K562 (cell line): ENCODE measurements around the gene CHAT.

Experiments used
- EZH2 ChIP-seq: IDR thresholded peaks from 2 replicates; pipeline ENCODE4 v1.6.1; 2012; ENCODE audit warnings: low read depth, mild to moderate bottlenecking, inconsistent platforms, low read length, borderline replicate concordance
- GATA2 ChIP-seq: sonication (generic); formaldehyde crosslinking; IDR thresholded peaks from 2 replicates; pipeline ENCODE4 v1.4.0; 2020; ENCODE audit warnings: mild to moderate bottlenecking, missing genetic modification reagents
- NRF1 ChIP-seq, 2 experiments: fragments of 450-650 bp; IDR thresholded peaks in 1 of 2; conservative IDR thresholded peaks in 1 of 2; 2 replicates each; pipeline ENCODE4 v1.6.1; 2014; ENCODE audit warnings: mild to moderate bottlenecking in 2 of 2
- PHF20 ChIP-seq: fragments of 450-650 bp; IDR thresholded peaks from 2 replicates; pipeline ENCODE4 v1.6.1; 2018; ENCODE audit not compliant: partially characterized antibody
- TRIM24 ChIP-seq, 2 experiments: fragments of 450-650 bp; IDR thresholded peaks; 2 replicates each; pipeline ENCODE4 v1.6.1; 2016
- ZNF121 ChIP-seq: sonication (generic); formaldehyde crosslinking; conservative IDR thresholded peaks from 2 replicates; pipeline ENCODE4 v1.8.0; 2022; ENCODE audit warnings: missing genetic modification reagents
- TF ChIP-seq, protein P1 (sequence below), 3 experiments: IDR thresholded peaks in 2 of 3; conservative IDR thresholded peaks in 1 of 3; 2 replicates each; pipeline ENCODE4 v1.5.1; 2011 to 2012; ENCODE audit warnings: low read length in 3 of 3, mild to moderate bottlenecking in 3 of 3, control low read depth in 2 of 3, improper control_type of control experiment in 1 of 3, inconsistent platforms in 1 of 3, low read depth in 1 of 3, mixed read lengths in 1 of 3, moderate library complexity in 1 of 3; ENCODE audit not compliant: insufficient read depth in 2 of 3

DNA sequence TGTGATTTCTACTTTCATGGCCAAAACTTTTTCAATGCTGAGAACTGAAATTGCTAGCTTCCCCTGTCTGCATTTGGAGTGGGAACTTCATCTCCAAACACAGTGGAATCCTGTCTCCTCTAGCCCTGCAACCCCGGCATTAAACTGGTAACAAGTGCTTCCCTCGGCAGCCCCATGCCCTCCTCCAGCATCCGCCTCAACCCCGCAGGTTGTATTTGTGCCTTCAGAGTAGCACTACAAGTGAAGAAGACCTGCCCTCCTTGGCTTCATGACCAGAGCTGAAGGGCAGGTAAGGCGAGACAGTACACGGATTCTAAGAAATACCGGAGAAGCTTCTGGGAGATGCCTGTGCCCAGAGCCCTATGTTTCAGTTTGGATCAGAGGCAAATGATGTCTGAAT is 82.5 kb downstream of the CHAT start:
- TF ChIP-seq EZH2 (no peak), TRIM24 (IDR thresholded peaks at IDR 0.05) (no peak), PHF20 (no peak), ZNF121 (no peak), GATA2 (CRISPR knock-in tag) (no peak), NRF1 (conservative IDR thresholded peaks at IDR 0.05 in 1 of 2, IDR thresholded peaks at IDR 0.05 in 1 of 2) (no peak)
- TF ChIP-seq, protein P1, sequence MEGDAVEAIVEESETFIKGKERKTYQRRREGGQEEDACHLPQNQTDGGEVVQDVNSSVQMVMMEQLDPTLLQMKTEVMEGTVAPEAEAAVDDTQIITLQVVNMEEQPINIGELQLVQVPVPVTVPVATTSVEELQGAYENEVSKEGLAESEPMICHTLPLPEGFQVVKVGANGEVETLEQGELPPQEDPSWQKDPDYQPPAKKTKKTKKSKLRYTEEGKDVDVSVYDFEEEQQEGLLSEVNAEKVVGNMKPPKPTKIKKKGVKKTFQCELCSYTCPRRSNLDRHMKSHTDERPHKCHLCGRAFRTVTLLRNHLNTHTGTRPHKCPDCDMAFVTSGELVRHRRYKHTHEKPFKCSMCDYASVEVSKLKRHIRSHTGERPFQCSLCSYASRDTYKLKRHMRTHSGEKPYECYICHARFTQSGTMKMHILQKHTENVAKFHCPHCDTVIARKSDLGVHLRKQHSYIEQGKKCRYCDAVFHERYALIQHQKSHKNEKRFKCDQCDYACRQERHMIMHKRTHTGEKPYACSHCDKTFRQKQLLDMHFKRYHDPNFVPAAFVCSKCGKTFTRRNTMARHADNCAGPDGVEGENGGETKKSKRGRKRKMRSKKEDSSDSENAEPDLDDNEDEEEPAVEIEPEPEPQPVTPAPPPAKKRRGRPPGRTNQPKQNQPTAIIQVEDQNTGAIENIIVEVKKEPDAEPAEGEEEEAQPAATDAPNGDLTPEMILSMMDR (IDR thresholded peaks at IDR 0.05 in 2 of 3, conservative IDR thresholded peaks at IDR 0.05 in 1 of 3; ENCODE audit: insufficient read depth in 2 of 3, low read depth in 1 of 3, low read length in 3 of 3): no peak
